WTC11 (cell line): ENCODE measurements around the gene FRRS1. TPM values are rescaled to one million over a fixed set of nuclear protein-coding genes. Genes with fewer than 3 reads are reported as not detected.

ENCODE experiments used
- ATAC-seq: fragments of 200-7000 bp; cut with Tn5 transposase; 2 replicates; pipeline ENCODE4 v1.10.0; 2021; ENCODE audit warnings: mild to moderate bottlenecking, moderate library complexity
- CTCF ChIA-PET: fragments of 300-600 bp; sonication (Branson Sonifier 250); formaldehyde crosslinking; loops from one replicate; lab custom pipeline; 2021; ENCODE audit warnings: antibody characterized with exemption; lab: Charles Lee
- POLR2A ChIA-PET: fragments of 350-600 bp; sonication (Branson Sonifier 250); formaldehyde crosslinking; loops from one replicate; lab custom pipeline; 2021; ENCODE audit warnings: antibody characterized with exemption; lab: Charles Lee
- DNase-seq: peaks from one replicate; pipeline ENCODE4 v3.0.0; 2021; ENCODE audit warnings: low spot score
- H3K27ac Mint-ChIP-seq: 2 replicates; pipeline ENCODE4 v1.8.0; 2021; ENCODE audit warnings: mixed read lengths
- H3K27me3 Mint-ChIP-seq: 2 replicates; pipeline ENCODE4 v1.8.0; 2021; ENCODE audit warnings: low read depth, mild to moderate bottlenecking, moderate library complexity, mixed read lengths
- H3K36me3 Mint-ChIP-seq: 2 replicates; pipeline ENCODE4 v1.8.0; 2021; ENCODE audit warnings: mixed read lengths
- H3K4me1 Mint-ChIP-seq: 2 replicates; pipeline ENCODE4 v1.8.0; 2022; ENCODE audit warnings: mixed read lengths
- H3K4me3 Mint-ChIP-seq: 2 replicates; pipeline ENCODE4 v1.8.0; 2021; ENCODE audit warnings: mild to moderate bottlenecking, moderate library complexity, mixed read lengths
- H3K9me3 Mint-ChIP-seq: 2 replicates; pipeline ENCODE4 v1.8.0; 2021; ENCODE audit warnings: mixed read lengths
- EMX1 ChIP-seq: fragments of 250-450 bp; sonication (Bioruptor Pico); IDR thresholded peaks from 2 replicates; pipeline ENCODE4 v1.8.0; 2021; ENCODE audit warnings: mild to moderate bottlenecking
- ERG ChIP-seq: fragments of 250-450 bp; sonication (Bioruptor Pico); IDR thresholded peaks from 2 replicates; pipeline ENCODE4 v1.8.0; 2021; ENCODE audit warnings: mild to moderate bottlenecking
- FOXJ3 ChIP-seq: sonication (generic); formaldehyde crosslinking; IDR thresholded peaks from 2 replicates; pipeline ENCODE4 v1.9.0; 2021; ENCODE audit warnings: missing genetic modification reagents, mild to moderate bottlenecking, borderline replicate concordance
- IRF2 ChIP-seq: sonication (generic); formaldehyde crosslinking; IDR thresholded peaks from 2 replicates; pipeline ENCODE4 v1.8.0; 2022; ENCODE audit warnings: low read depth, missing genetic modification reagents, borderline replicate concordance
- MAX ChIP-seq: sonication (generic); formaldehyde crosslinking; IDR thresholded peaks from 2 replicates; pipeline ENCODE4 v1.8.0; 2022; ENCODE audit warnings: mild to moderate bottlenecking, missing genetic modification reagents
- NFATC4 ChIP-seq: fragments of 250-450 bp; sonication (Bioruptor Pico); IDR thresholded peaks from 2 replicates; pipeline ENCODE4 v1.9.0; 2021; ENCODE audit warnings: mild to moderate bottlenecking
- NFE2L1 ChIP-seq: sonication (generic); formaldehyde crosslinking; IDR thresholded peaks from 2 replicates; pipeline ENCODE4 v1.8.1; 2023; ENCODE audit warnings: missing genetic modification reagents
- RELA ChIP-seq: sonication (generic); formaldehyde crosslinking; IDR thresholded peaks from 2 replicates; pipeline ENCODE4 v1.8.1; 2022; ENCODE audit warnings: missing genetic modification reagents, mild to moderate bottlenecking, borderline replicate concordance
- RORB ChIP-seq: fragments of 250-450 bp; sonication (Bioruptor Pico); IDR thresholded peaks from 2 replicates; pipeline ENCODE4 v1.9.0; 2021; ENCODE audit warnings: mild to moderate bottlenecking
- SMAD3 ChIP-seq: sonication (generic); formaldehyde crosslinking; IDR thresholded peaks from 2 replicates; pipeline ENCODE4 v1.8.0; 2022; ENCODE audit warnings: missing genetic modification reagents, mild to moderate bottlenecking, borderline replicate concordance
- SOX15 ChIP-seq: fragments of 250-450 bp; sonication (Bioruptor Pico); IDR thresholded peaks from 2 replicates; pipeline ENCODE4 v1.9.0; 2021; ENCODE audit warnings: mild to moderate bottlenecking
- ZNF121 ChIP-seq: sonication (generic); formaldehyde crosslinking; IDR thresholded peaks from 2 replicates; pipeline ENCODE4 v1.8.0; 2023; ENCODE audit warnings: missing genetic modification reagents
- ZNF219 ChIP-seq: sonication (generic); formaldehyde crosslinking; IDR thresholded peaks from 2 replicates; pipeline ENCODE4 v1.8.0; 2023; ENCODE audit warnings: missing genetic modification reagents, mild to moderate bottlenecking, borderline replicate concordance
- ZNF263 ChIP-seq: sonication (generic); formaldehyde crosslinking; IDR thresholded peaks from 2 replicates; pipeline ENCODE4 v1.8.1; 2022; ENCODE audit warnings: low read depth, mild to moderate bottlenecking, moderate library complexity, missing genetic modification reagents
- ZNF671 ChIP-seq: fragments of 250-450 bp; sonication (Bioruptor Pico); IDR thresholded peaks from 2 replicates; pipeline ENCODE4 v1.8.0; 2021; ENCODE audit warnings: mild to moderate bottlenecking
- total RNA-seq: library from RNA; stranded (reverse); gene quantifications from 3 replicates; pipeline ENCODE4 v1.2.3, GENCODE V29; 2021
- TF ChIP-seq, protein P1 (sequence below): sonication (generic); formaldehyde crosslinking; IDR thresholded peaks from 2 replicates; pipeline ENCODE4 v1.8.0; 2022; ENCODE audit warnings: missing genetic modification reagents
- TF ChIP-seq, protein P2 (sequence below): fragments of 250-450 bp; sonication (Bioruptor Pico); IDR thresholded peaks from 2 replicates; pipeline ENCODE4 v1.9.0; 2021; ENCODE audit warnings: mild to moderate bottlenecking, borderline replicate concordance
- TF ChIP-seq, protein P3 (sequence below): fragments of 250-450 bp; sonication (Bioruptor Pico); IDR thresholded peaks from 2 replicates; pipeline ENCODE4 v2.1.2; 2022; ENCODE audit warnings: mild to moderate bottlenecking, moderate library complexity
- TF ChIP-seq, protein P4 (sequence below): fragments of 250-450 bp; sonication (Bioruptor Pico); IDR thresholded peaks from 2 replicates; pipeline ENCODE4 v1.9.0; 2021; ENCODE audit warnings: mild to moderate bottlenecking
- TF ChIP-seq, protein P5 (sequence below): sonication (generic); formaldehyde crosslinking; IDR thresholded peaks from 2 replicates; pipeline ENCODE4 v1.8.0; 2023; ENCODE audit warnings: mild to moderate bottlenecking, missing genetic modification reagents

Gene FRRS1
- total RNA-seq, 1 experiment from 2014 or later: 6.2 TPM

DNA sequence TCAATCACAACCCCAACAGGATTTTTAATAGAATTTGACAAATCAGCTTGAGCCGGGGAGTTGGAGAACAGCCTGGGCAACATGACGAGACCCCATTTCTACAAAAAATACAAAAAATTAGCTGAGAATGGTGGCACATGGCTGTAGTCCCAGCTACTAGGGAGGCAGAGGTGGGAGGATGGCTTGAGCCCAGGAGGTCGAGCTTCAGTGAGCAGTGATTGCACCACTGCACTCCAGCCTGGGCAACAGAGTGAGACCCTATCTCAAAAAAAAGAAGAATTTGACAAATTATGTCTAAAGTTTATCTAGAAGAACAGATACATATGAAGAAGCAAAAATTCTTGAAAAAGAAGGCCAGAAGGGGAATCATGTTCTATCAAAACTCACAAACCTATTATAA lies 43.2 kb downstream of the FRRS1 start:
- Mint-ChIP-seq H3K36me3 (no peaks in the 10 kb centered on the region), H3K27ac (no peak overlapping the region), H3K9me3 (no peaks in the 10 kb centered on the region), H3K4me3 (no peak overlapping the region), H3K4me1 (peaks cover 22% of the 10 kb centered on the region), H3K27me3 (no peaks in the 10 kb centered on the region)
- no peak for DNase-seq
- ChIA-PET POLR2A (no interaction called here), CTCF (no interaction called here)
- ATAC-seq: no peak
- TF ChIP-seq SMAD3 (CRISPR knock-in tag): no peak
- TF ChIP-seq, protein P1, sequence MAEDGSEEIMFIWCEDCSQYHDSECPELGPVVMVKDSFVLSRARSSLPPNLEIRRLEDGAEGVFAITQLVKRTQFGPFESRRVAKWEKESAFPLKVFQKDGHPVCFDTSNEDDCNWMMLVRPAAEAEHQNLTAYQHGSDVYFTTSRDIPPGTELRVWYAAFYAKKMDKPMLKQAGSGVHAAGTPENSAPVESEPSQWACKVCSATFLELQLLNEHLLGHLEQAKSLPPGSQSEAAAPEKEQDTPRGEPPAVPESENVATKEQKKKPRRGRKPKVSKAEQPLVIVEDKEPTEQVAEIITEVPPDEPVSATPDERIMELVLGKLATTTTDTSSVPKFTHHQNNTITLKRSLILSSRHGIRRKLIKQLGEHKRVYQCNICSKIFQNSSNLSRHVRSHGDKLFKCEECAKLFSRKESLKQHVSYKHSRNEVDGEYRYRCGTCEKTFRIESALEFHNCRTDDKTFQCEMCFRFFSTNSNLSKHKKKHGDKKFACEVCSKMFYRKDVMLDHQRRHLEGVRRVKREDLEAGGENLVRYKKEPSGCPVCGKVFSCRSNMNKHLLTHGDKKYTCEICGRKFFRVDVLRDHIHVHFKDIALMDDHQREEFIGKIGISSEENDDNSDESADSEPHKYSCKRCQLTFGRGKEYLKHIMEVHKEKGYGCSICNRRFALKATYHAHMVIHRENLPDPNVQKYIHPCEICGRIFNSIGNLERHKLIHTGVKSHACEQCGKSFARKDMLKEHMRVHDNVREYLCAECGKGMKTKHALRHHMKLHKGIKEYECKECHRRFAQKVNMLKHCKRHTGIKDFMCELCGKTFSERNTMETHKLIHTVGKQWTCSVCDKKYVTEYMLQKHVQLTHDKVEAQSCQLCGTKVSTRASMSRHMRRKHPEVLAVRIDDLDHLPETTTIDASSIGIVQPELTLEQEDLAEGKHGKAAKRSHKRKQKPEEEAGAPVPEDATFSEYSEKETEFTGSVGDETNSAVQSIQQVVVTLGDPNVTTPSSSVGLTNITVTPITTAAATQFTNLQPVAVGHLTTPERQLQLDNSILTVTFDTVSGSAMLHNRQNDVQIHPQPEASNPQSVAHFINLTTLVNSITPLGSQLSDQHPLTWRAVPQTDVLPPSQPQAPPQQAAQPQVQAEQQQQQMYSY (CRISPR knock-in tag): no peak
- TF ChIP-seq ZNF121 (CRISPR knock-in tag): peak; percentile 67; the same call in 1 of the 2 replicates
- TF ChIP-seq ZNF263 (CRISPR knock-in tag): no peak
- TF ChIP-seq NFE2L1 (CRISPR knock-in tag): no peak
- no peak for TF ChIP-seq NFATC4
- TF ChIP-seq MAX: no peak
- no peak for TF ChIP-seq SOX15 (CRISPR knock-in tag)

DNA sequence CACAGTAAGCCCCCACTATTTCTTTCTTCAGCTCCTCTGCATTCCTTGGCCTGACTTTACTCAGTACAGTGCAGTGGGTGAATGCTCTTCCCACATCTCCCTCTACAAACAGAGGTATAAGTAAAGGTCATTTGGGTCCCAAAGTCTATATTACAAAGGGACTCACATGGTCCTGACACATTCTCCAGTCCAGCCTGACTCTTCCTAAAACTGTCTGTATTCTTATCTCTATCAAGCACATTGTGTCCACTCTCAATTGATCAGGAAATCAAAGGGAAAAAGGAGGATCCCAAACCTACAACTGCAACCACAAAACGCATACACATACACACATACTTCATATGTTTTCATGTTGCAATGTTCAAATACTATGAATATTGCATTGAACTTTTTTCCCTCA lies 49.4 kb downstream of the FRRS1 start:
- Mint-ChIP-seq H3K27ac (no peak overlapping the region), H3K27me3 (no peaks in the 10 kb centered on the region), H3K36me3 (peaks cover 4% of the 10 kb centered on the region; the same call in 1 of the 2 replicates), H3K4me3 (no peak overlapping the region), H3K9me3 (no peaks in the 10 kb centered on the region), H3K4me1 (0 out of 2 replicates have a peak, but pooled peaks cover 2% of the 10 kb centered on the region)
- ChIA-PET CTCF (no interaction called here), POLR2A (no interaction called here)
- DNase-seq (no peak), ATAC-seq (no peak)
- TF ChIP-seq, protein P2, sequence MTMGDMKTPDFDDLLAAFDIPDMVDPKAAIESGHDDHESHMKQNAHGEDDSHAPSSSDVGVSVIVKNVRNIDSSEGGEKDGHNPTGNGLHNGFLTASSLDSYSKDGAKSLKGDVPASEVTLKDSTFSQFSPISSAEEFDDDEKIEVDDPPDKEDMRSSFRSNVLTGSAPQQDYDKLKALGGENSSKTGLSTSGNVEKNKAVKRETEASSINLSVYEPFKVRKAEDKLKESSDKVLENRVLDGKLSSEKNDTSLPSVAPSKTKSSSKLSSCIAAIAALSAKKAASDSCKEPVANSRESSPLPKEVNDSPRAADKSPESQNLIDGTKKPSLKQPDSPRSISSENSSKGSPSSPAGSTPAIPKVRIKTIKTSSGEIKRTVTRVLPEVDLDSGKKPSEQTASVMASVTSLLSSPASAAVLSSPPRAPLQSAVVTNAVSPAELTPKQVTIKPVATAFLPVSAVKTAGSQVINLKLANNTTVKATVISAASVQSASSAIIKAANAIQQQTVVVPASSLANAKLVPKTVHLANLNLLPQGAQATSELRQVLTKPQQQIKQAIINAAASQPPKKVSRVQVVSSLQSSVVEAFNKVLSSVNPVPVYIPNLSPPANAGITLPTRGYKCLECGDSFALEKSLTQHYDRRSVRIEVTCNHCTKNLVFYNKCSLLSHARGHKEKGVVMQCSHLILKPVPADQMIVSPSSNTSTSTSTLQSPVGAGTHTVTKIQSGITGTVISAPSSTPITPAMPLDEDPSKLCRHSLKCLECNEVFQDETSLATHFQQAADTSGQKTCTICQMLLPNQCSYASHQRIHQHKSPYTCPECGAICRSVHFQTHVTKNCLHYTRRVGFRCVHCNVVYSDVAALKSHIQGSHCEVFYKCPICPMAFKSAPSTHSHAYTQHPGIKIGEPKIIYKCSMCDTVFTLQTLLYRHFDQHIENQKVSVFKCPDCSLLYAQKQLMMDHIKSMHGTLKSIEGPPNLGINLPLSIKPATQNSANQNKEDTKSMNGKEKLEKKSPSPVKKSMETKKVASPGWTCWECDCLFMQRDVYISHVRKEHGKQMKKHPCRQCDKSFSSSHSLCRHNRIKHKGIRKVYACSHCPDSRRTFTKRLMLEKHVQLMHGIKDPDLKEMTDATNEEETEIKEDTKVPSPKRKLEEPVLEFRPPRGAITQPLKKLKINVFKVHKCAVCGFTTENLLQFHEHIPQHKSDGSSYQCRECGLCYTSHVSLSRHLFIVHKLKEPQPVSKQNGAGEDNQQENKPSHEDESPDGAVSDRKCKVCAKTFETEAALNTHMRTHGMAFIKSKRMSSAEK (CRISPR knock-in tag): no peak
- TF ChIP-seq ZNF263 (CRISPR knock-in tag) (no peak), RELA (CRISPR knock-in tag) (no peak), ZNF671 (no peak), IRF2 (no peak), ZNF219 (CRISPR knock-in tag) (no peak), RORB (CRISPR knock-in tag) (no peak), FOXJ3 (CRISPR knock-in tag) (no peak), EMX1 (CRISPR knock-in tag) (no peak), ERG (CRISPR knock-in tag) (no peak)
- TF ChIP-seq, protein P3, sequence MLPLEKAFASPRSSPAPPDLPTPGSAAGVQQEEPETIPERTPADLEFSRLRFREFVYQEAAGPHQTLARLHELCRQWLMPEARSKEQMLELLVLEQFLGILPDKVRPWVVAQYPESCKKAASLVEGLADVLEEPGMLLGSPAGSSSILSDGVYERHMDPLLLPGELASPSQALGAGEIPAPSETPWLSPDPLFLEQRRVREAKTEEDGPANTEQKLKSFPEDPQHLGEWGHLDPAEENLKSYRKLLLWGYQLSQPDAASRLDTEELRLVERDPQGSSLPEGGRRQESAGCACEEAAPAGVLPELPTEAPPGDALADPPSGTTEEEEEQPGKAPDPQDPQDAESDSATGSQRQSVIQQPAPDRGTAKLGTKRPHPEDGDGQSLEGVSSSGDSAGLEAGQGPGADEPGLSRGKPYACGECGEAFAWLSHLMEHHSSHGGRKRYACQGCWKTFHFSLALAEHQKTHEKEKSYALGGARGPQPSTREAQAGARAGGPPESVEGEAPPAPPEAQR (CRISPR knock-in tag): no peak
- TF ChIP-seq, protein P4, sequence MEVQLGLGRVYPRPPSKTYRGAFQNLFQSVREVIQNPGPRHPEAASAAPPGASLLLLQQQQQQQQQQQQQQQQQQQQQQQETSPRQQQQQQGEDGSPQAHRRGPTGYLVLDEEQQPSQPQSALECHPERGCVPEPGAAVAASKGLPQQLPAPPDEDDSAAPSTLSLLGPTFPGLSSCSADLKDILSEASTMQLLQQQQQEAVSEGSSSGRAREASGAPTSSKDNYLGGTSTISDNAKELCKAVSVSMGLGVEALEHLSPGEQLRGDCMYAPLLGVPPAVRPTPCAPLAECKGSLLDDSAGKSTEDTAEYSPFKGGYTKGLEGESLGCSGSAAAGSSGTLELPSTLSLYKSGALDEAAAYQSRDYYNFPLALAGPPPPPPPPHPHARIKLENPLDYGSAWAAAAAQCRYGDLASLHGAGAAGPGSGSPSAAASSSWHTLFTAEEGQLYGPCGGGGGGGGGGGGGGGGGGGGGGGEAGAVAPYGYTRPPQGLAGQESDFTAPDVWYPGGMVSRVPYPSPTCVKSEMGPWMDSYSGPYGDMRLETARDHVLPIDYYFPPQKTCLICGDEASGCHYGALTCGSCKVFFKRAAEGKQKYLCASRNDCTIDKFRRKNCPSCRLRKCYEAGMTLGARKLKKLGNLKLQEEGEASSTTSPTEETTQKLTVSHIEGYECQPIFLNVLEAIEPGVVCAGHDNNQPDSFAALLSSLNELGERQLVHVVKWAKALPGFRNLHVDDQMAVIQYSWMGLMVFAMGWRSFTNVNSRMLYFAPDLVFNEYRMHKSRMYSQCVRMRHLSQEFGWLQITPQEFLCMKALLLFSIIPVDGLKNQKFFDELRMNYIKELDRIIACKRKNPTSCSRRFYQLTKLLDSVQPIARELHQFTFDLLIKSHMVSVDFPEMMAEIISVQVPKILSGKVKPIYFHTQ (CRISPR knock-in tag): no peak
- TF ChIP-seq, protein P5, sequence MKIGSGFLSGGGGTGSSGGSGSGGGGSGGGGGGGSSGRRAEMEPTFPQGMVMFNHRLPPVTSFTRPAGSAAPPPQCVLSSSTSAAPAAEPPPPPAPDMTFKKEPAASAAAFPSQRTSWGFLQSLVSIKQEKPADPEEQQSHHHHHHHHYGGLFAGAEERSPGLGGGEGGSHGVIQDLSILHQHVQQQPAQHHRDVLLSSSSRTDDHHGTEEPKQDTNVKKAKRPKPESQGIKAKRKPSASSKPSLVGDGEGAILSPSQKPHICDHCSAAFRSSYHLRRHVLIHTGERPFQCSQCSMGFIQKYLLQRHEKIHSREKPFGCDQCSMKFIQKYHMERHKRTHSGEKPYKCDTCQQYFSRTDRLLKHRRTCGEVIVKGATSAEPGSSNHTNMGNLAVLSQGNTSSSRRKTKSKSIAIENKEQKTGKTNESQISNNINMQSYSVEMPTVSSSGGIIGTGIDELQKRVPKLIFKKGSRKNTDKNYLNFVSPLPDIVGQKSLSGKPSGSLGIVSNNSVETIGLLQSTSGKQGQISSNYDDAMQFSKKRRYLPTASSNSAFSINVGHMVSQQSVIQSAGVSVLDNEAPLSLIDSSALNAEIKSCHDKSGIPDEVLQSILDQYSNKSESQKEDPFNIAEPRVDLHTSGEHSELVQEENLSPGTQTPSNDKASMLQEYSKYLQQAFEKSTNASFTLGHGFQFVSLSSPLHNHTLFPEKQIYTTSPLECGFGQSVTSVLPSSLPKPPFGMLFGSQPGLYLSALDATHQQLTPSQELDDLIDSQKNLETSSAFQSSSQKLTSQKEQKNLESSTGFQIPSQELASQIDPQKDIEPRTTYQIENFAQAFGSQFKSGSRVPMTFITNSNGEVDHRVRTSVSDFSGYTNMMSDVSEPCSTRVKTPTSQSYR (CRISPR knock-in tag): no peak
